ENCODE measurements around the gene CTPS2. TPM values are rescaled to one million over a fixed set of nuclear protein-coding genes. Genes with fewer than 3 reads are reported as not detected.

The CTPS2 gene
- polyA plus RNA-seq, 1 of the 3 experiments (the other 2 are of a cell fraction) = 6.1 TPM

DNA sequence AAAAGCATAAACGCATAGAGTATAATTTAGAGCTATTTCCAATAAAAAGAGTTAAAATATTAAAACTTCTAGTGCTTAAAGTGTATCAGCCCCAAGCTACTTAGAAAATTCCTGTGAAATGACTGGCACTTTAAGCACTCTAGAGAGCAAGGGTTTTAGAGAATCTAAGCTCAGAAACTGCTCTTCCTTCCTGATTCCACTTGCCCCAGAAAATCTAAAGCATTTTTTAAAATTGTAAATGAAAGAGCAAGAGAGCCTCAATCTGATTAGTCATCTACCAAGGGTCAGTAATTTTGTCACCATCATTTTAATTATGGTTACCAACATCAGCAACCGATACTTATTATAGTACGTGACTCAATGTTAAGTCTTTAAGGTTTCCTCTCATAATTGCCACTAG lies 25.0 kb downstream of the CTPS2 start:
- POLR2A ChIA-PET = no interaction called here
- CTCF ChIA-PET = interaction anchor here (1.2 to 6.9 kb wide), 2 partner anchors 9 to 15 kb away, joined by 4 to 37 read pairs; no protein-coding TSS in a partner anchor

DNA sequence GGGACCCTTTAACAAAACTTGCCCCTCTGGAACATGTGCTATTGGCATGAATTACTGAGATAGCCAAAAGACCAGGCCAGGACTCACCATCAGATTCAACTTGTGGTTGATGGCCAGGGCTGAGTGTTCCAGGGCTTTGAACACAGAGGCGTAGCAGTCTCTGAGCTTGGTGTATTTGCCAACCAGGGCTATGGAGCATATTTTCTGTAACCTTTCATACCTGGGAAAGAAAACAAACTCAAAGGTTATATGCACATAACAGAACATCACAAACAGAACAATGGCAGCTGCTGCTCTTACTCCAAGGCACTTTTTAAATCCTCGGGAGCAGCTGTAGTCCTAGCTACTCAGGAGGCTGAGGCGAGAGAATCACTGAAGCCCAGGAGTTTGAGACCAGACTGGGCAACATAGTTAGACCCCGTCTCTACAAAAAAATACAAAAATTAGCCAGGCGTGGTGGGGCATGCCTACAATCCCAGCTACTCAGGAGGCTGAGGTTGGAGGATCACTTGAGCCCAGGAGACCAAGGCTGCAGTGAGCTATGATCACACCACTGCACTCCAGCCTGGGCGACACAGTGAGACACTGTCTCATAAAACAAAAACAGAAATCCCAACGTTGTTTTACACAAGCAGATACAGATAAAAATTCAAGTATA lies 29.3 kb downstream of the CTPS2 start:
- TF ChIP-seq NFIC (IDR thresholded peaks at IDR 0.05; ENCODE audit: borderline replicate concordance) = no peak
- no peak for TF ChIP-seq YY1 (IDR thresholded peaks at IDR 0.05; ENCODE audit: low read depth)
- TF ChIP-seq, protein P1, sequence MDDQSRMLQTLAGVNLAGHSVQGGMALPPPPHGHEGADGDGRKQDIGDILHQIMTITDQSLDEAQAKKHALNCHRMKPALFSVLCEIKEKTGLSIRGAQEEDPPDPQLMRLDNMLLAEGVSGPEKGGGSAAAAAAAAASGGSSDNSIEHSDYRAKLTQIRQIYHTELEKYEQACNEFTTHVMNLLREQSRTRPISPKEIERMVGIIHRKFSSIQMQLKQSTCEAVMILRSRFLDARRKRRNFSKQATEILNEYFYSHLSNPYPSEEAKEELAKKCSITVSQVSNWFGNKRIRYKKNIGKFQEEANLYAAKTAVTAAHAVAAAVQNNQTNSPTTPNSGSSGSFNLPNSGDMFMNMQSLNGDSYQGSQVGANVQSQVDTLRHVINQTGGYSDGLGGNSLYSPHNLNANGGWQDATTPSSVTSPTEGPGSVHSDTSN (IDR thresholded peaks at IDR 0.05) = no peak
- TF ChIP-seq MEF2A (IDR thresholded peaks at IDR 0.05; ENCODE audit: borderline replicate concordance, low read depth) = no peak
- TF ChIP-seq RXRA (IDR thresholded peaks at IDR 0.05; ENCODE audit: borderline replicate concordance, low read depth) = no peak
- TF ChIP-seq, protein P2, sequence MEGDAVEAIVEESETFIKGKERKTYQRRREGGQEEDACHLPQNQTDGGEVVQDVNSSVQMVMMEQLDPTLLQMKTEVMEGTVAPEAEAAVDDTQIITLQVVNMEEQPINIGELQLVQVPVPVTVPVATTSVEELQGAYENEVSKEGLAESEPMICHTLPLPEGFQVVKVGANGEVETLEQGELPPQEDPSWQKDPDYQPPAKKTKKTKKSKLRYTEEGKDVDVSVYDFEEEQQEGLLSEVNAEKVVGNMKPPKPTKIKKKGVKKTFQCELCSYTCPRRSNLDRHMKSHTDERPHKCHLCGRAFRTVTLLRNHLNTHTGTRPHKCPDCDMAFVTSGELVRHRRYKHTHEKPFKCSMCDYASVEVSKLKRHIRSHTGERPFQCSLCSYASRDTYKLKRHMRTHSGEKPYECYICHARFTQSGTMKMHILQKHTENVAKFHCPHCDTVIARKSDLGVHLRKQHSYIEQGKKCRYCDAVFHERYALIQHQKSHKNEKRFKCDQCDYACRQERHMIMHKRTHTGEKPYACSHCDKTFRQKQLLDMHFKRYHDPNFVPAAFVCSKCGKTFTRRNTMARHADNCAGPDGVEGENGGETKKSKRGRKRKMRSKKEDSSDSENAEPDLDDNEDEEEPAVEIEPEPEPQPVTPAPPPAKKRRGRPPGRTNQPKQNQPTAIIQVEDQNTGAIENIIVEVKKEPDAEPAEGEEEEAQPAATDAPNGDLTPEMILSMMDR (IDR thresholded peaks at IDR 0.05) = no peak
- no peak for TF ChIP-seq FOXM1 (IDR thresholded peaks at IDR 0.05; ENCODE audit: low read depth)
- no peak for TF ChIP-seq RAD21 (IDR thresholded peaks at IDR 0.05; ENCODE audit: low read length)
- no peak for TF ChIP-seq TAF1 (IDR thresholded peaks at IDR 0.05; ENCODE audit: borderline replicate concordance, low read depth, low read length)
- no peak for TF ChIP-seq TEAD4 (IDR thresholded peaks at IDR 0.05; ENCODE audit: borderline replicate concordance, insufficient read depth)
- no peak for TF ChIP-seq RCOR1 (IDR thresholded peaks at IDR 0.05; ENCODE audit: low read length)
- no peak for TF ChIP-seq GABPA (IDR thresholded peaks at IDR 0.05; ENCODE audit: low read depth)
- no peak for TF ChIP-seq NRF1 (IDR thresholded peaks at IDR 0.05; ENCODE audit: low read depth, low read length)
- no peak for TF ChIP-seq IRF3 (IDR thresholded peaks at IDR 0.05; ENCODE audit: low read depth, low read length)
- TF ChIP-seq TCF12 (IDR thresholded peaks at IDR 0.05) = no peak
- no peak for TF ChIP-seq EZH2phosphoT487 (IDR thresholded peaks at IDR 0.05; ENCODE audit: borderline replicate concordance, low read depth)
- ChIA-PET POLR2A (interaction anchor here (0.5 kb wide), 1 partner anchor 916 kb away, joined by 3 read pairs; no protein-coding TSS in a partner anchor), CTCF (interaction anchor here (1.3 to 6.9 kb wide), 2 partner anchors 13 to 246 kb away, joined by 3 to 37 read pairs; no protein-coding TSS in a partner anchor)
- no peaks in the 10 kb centered on the region for H3K9me2 ChIP-seq
- H4K20me1 ChIP-seq (ENCODE audit: insufficient read depth) = no peaks in the 10 kb centered on the region
- no peak for DNase-seq
- H3F3A ChIP-seq (replicated peaks; ENCODE audit: insufficient read depth) = peaks cover 5% of the 10 kb centered on the region
- H3K27me3 ChIP-seq (ENCODE audit: insufficient read depth) = no peaks in the 10 kb centered on the region
- 76% methylated on average over 6 of the region's 7 CpGs for WGBS (ENCODE audit: low lambda C conversion rate)
- no peak overlapping the region for H3K9ac ChIP-seq
- no peak overlapping the region for H3K4me3 ChIP-seq (ENCODE audit: low read depth in 2 of 2, low read length in 1 of 2)
- H3K27ac ChIP-seq (ENCODE audit: low read depth in 2 of 2, low read length in 1 of 2) = no peak overlapping the region
- no peaks in the 10 kb centered on the region; the same call in 1 of the 2 replicates for H3K79me2 ChIP-seq (ENCODE audit: insufficient read depth)
- peaks cover 15 to 41% of the 10 kb centered on the region in 2 experiments for H3K36me3 ChIP-seq (replicated peaks in 1 of 2; ENCODE audit: control insufficient read depth in 1 of 2, insufficient read depth in 2 of 2, low read length in 1 of 2)
- no peaks in the 10 kb centered on the region for H3K4me1 ChIP-seq (ENCODE audit: control insufficient read depth in 1 of 2, insufficient read depth in 2 of 2, low read depth in 1 of 2, low read length in 1 of 2)
- H3K9me3 ChIP-seq = no peaks in the 10 kb centered on the region
- H3K4me2 ChIP-seq = no peak overlapping the region
- H2AFZ ChIP-seq (ENCODE audit: low read depth) = no peak overlapping the region

More for the DNA sequence above, 25.0 kb downstream of the CTPS2 start:
- no peak overlapping the region for H3K4me2 ChIP-seq
- peaks cover 9 to 44% of the 10 kb centered on the region in 2 experiments for H3K36me3 ChIP-seq (replicated peaks in 1 of 2; ENCODE audit: control insufficient read depth in 1 of 2, insufficient read depth in 2 of 2, low read length in 1 of 2)
- 0 out of 2 replicates have a peak, but pooled peaks have one; percentile 12 for TF ChIP-seq FOSL2 (IDR thresholded peaks at IDR 0.05; ENCODE audit: borderline replicate concordance, low read depth)
- TF ChIP-seq RFX5 (IDR thresholded peaks at IDR 0.05; ENCODE audit: low read length) = no peak
- no peak overlapping the region for H3K4me3 ChIP-seq (ENCODE audit: low read depth in 2 of 2, low read length in 1 of 2)
- no peak for DNase-seq
- H3F3A ChIP-seq (replicated peaks; ENCODE audit: insufficient read depth) = peaks cover 11% of the 10 kb centered on the region
- no peak overlapping the region for H2AFZ ChIP-seq (ENCODE audit: low read depth)
- no peak overlapping the region for H3K9ac ChIP-seq
- no peaks in the 10 kb centered on the region for H3K9me2 ChIP-seq
- H3K27me3 ChIP-seq (ENCODE audit: insufficient read depth) = no peaks in the 10 kb centered on the region
- no peaks in the 10 kb centered on the region for H3K4me1 ChIP-seq (ENCODE audit: control insufficient read depth in 1 of 2, insufficient read depth in 2 of 2, low read depth in 1 of 2, low read length in 1 of 2)
- H3K27ac ChIP-seq (ENCODE audit: low read depth in 2 of 2, low read length in 1 of 2) = peak overlapping the region in 1 of 2 experiments; percentile 27; a peak in 2 of 4 replicates
- H4K20me1 ChIP-seq (ENCODE audit: insufficient read depth) = no peaks in the 10 kb centered on the region
- H3K79me2 ChIP-seq (ENCODE audit: insufficient read depth) = no peaks in the 10 kb centered on the region; the same call in 1 of the 2 replicates
- WGBS (ENCODE audit: low lambda C conversion rate) = 77% methylated on average over 3 of the region's 3 CpGs
- no peaks in the 10 kb centered on the region for H3K9me3 ChIP-seq

Measured in SK-N-SH (cell line).